GM19023 (cell line): ENCODE results near the gene KRTAP10-3.

ENCODE experiments used
- ATAC-seq: cut with Tn5 transposase; IDR thresholded peaks from one replicate; pipeline ENCODE4 v1.9.1; 2021; ENCODE audit warnings: mild to moderate bottlenecking, moderate library complexity; ENCODE audit not compliant: unreplicated experiment

KRTAP10-3 gene

GRCh38 chr21:44519346-44520325 is 39.0 kb downstream of the KRTAP10-3 start:
- ATAC-seq: no peak

- no peak for ATAC-seq
Observed at GRCh38 chr21:44518686-44519085, 39.9 kb downstream of the KRTAP10-3 start.

GRCh38 chr21:44517175-44517899 is 41.3 kb downstream of the KRTAP10-3 start:
- no peak for ATAC-seq

- no peak for ATAC-seq
Observed at GRCh38 chr21:44516828-44517174, 41.8 kb downstream of the KRTAP10-3 start.

- ATAC-seq: no peak
Observed at GRCh38 chr21:44516342-44516741, 42.3 kb downstream of the KRTAP10-3 start.

GRCh38 chr21:44515359-44516165 is 43.0 kb downstream of the KRTAP10-3 start:
- no peak for ATAC-seq

- ATAC-seq: no peak
Observed at GRCh38 chr21:44514746-44515358, 43.7 kb downstream of the KRTAP10-3 start.

- ATAC-seq: no peak
Observed at GRCh38 chr21:44514218-44514520, 44.4 kb downstream of the KRTAP10-3 start.

GRCh38 chr21:44513389-44514217 is 45.0 kb downstream of the KRTAP10-3 start:
- ATAC-seq: no peak

GRCh38 chr21:44512496-44513388 is 45.9 kb downstream of the KRTAP10-3 start:
- ATAC-seq: no peak

- ATAC-seq: no peak
Observed at GRCh38 chr21:44511938-44512275, 46.7 kb downstream of the KRTAP10-3 start.

GRCh38 chr21:44511219-44511937 is 47.2 kb downstream of the KRTAP10-3 start:
- no peak for ATAC-seq

GRCh38 chr21:44510508-44511218 is 47.9 kb downstream of the KRTAP10-3 start:
- ATAC-seq: no peak

- ATAC-seq: no peak
Observed at GRCh38 chr21:44510109-44510507, 48.5 kb downstream of the KRTAP10-3 start.

GRCh38 chr21:44509539-44509938 is 49.1 kb downstream of the KRTAP10-3 start:
- no peak for ATAC-seq

- ATAC-seq: no peak
Observed at GRCh38 chr21:44508711-44509445, 49.7 kb downstream of the KRTAP10-3 start.

- no peak for ATAC-seq
Observed at GRCh38 chr21:44508426-44508710, 50.2 kb downstream of the KRTAP10-3 start.
